Measurements from ENCODE around the gene GRK2.

- TF ChIP-seq CTCF (IDR thresholded peaks at IDR 0.05) (no peak), POLR2A (IDR thresholded peaks at IDR 0.05) (no peak), POLR2AphosphoS5 (IDR thresholded peaks at IDR 0.05) (no peak), EP300 (IDR thresholded peaks at IDR 0.05; ENCODE audit: low read depth) (no peak)
Measured at GRCh38 chr11:67289651-67290479, 23.6 kb downstream of the GRK2 start.
